Dendritic cell treated with granulocyte-macrophage colony-stimulating factor and Interleukin-4, amounts not matched to agents 40 ng/mL and 50 ng/mL, for 4 days (primary cell): Measurements from ENCODE around the gene TAOK3.
A peak's percentile ranks its signal among the peaks of the same experiment; 100 is the strongest.

Source experiments
- H3K27ac Mint-ChIP-seq: one replicate; pipeline ENCODE4 v1.8.0; 2022; ENCODE audit warnings: mild to moderate bottlenecking, mixed read lengths
- H3K27me3 Mint-ChIP-seq: one replicate; pipeline ENCODE4 v1.8.0; 2022; ENCODE audit warnings: mild to moderate bottlenecking, mixed read lengths
- H3K36me3 Mint-ChIP-seq: one replicate; pipeline ENCODE4 v1.8.0; 2022; ENCODE audit warnings: low read depth, mixed read lengths
- H3K4me1 Mint-ChIP-seq: one replicate; pipeline ENCODE4 v1.8.0; 2022; ENCODE audit warnings: low read depth, mixed read lengths
- H3K4me3 Mint-ChIP-seq: one replicate; pipeline ENCODE4 v1.8.0; 2022; ENCODE audit warnings: mild to moderate bottlenecking, moderate library complexity, mixed read lengths
- H3K9me3 Mint-ChIP-seq: one replicate; pipeline ENCODE4 v1.8.0; 2022; ENCODE audit warnings: mixed read lengths
- intact Hi-C: fragments of 100-400 bp; cut with micrococcal nuclease; formaldehyde crosslinking; loops from one replicate; pipeline ENCODE4 v1.15.0; 2022

The TAOK3 gene

DNA sequence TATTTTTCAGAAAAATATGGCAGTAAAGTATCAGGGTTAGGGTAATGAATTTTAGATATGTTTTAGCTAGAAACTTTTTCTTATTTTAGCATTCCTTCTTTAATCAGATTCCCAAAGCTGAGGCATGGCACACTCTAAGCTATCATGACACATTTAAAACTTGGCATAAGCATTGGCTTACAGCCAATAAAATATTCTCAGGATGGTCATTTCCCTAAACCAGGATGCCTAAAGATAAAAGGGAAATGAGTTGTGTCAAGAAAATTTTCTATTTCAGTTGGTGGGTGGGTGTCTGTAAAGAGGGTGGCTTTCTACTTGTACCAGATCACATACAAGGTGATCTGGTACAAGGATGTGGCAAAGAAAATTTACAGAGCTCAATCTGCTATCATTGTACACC lies 189.0 kb downstream of the TAOK3 start:
- Mint-ChIP-seq H3K27me3 (no peaks in the 10 kb centered on the region), H3K27ac (no peak overlapping the region), H3K4me1 (peaks cover 11% of the 10 kb centered on the region), H3K9me3 (no peaks in the 10 kb centered on the region), H3K4me3 (no peak overlapping the region), H3K36me3 (peaks cover 41% of the 10 kb centered on the region)
- intact Hi-C loops = no loop called here

DNA sequence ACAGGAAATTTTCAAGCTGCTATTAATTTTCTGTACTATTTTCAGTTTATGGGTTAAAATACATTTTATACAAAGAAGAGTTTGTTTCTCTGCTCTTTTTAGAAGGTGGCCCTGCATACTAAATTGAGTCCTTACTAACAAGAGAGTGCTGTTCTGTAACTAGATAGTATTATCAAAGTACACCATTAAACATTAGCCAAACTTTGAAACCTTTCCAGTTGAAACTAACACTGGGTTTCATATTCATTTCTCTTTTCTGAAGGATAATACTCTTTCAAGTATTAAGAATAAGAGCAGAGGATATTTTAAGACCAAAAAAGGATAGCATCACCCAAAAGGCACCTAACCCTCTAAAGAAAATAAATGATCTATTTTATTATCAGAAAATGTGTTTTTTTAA lies 189.6 kb downstream of the TAOK3 start:
- no peak overlapping the region for H3K27ac Mint-ChIP-seq
- intact Hi-C loops = no loop called here
- peaks cover 42% of the 10 kb centered on the region for H3K36me3 Mint-ChIP-seq
- H3K4me3 Mint-ChIP-seq = no peak overlapping the region
- H3K4me1 Mint-ChIP-seq = peaks cover 11% of the 10 kb centered on the region
- H3K27me3 Mint-ChIP-seq = no peaks in the 10 kb centered on the region
- H3K9me3 Mint-ChIP-seq = no peaks in the 10 kb centered on the region

DNA sequence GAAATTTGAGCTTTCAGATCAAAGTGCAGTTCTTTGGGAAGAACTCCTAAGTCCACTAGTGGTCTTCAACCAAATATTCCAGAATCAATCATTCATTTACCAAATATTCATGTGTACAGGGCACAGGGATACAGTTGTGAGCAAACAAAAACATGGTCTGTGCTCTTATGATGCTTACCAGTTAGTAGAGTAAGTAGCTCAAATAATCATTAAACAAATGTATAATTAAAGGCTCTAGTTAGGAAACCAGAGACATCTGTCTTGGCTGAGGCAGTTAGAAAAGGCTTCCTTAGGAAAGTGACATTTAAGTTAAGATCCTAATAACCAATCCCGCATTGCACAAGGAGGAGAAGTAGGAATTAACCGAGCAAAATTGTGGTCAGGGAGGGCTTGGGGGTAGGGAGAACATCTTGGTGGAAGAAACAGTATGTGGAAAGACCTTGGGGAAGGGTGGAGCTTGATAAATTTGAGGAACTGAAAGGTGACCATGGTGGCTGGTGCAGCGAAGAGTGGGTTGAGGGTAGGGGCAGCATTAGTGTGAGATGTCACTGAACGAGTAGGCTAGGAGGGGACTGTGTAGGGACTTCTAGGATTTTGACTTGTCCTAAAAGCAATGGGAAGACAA lies 196.8 kb downstream of the TAOK3 start:
- H3K27me3 Mint-ChIP-seq = no peaks in the 10 kb centered on the region
- H3K4me1 Mint-ChIP-seq = peaks cover 42% of the 10 kb centered on the region
- H3K36me3 Mint-ChIP-seq = peaks cover 78% of the 10 kb centered on the region
- intact Hi-C loops = loop anchor here (1.0 kb wide), 1 partner anchor 9 kb away; no protein-coding TSS in a partner anchor
- peak overlapping the region; percentile 53 for H3K27ac Mint-ChIP-seq
- no peak overlapping the region for H3K4me3 Mint-ChIP-seq
- H3K9me3 Mint-ChIP-seq = no peaks in the 10 kb centered on the region

DNA sequence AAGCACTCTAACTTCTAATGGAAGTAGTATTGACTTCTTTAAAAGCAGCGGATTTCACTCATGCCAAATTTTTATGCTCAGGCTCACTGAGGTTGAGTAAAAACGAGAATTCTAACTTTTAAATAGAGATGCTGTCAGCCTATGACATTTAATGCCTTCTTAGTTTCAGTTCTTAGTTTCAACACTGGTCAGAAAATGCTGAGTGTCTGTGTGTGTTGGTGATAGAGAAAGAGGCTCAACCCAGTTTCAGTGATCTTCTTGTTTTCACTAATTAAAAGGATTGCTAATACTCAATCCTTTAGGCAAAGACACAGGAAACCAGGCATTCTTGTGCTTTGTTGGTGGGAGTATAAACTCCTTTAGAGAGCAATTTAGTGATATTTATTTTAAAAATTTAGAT lies 205.8 kb downstream of the TAOK3 start:
- Mint-ChIP-seq H3K27me3 (no peaks in the 10 kb centered on the region), H3K9me3 (peaks cover 18% of the 10 kb centered on the region), H3K27ac (peak overlapping the region; percentile 52), H3K4me1 (peaks cover 52% of the 10 kb centered on the region), H3K4me3 (peak overlapping the region; percentile 13), H3K36me3 (peaks cover 55% of the 10 kb centered on the region)
- intact Hi-C loops = loop anchor here (1.0 to 5.0 kb wide), 2 partner anchors 9 to 70 kb away; no protein-coding TSS in a partner anchor

DNA sequence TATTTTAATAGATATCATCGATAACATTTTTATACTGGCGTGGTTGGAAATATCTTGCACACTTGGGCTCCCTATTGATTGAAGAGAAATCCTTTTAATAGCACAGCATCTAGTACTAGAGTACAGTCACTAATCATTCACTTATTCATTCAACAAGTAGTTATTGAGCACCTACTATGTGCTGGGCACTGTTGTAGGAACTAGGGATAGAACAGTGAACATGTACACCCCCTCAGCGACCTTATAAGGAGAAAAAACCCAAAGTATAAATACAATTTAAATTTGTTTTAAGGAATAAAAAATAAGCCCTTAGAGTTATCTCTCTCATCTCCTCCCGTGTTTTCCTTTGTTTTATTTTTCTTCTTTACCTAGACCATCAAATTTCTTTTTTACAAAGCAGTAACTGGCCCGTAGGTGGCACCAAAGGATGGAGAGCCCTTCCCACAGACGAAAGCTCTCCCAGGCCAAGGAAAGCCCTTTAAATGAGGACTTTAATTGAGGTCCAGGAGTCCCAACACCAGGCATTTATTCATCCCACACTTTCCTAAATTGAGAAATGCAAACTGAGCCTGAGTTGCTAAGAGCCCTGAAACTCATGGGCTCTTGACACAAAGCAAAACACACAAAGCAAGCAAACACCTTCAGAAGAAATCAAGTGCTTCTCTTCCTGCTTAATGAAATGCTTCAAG lies 207.8 kb downstream of the TAOK3 start:
- no peak overlapping the region for H3K27ac Mint-ChIP-seq
- peaks cover 35% of the 10 kb centered on the region for H3K36me3 Mint-ChIP-seq

DNA sequence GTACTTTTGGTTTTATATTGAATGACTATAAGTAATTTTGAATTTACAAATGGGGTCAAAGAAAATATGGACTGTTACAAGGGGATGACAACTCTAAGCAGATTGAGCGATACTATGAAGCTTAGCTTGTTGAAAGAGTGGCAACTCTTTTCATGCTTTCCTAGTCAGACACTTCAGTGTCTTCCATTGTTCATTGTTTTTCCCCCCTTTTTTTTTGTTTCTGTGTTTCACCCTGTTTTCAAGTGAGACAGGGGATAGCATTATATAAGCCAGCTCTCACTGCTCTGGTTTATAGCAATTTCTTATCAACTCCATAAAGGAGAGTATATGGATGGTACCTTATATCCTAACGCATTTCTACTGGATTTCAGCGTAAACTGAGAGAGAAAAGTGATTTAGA lies 212.2 kb downstream of the TAOK3 start:
- peaks cover 20% of the 10 kb centered on the region for H3K4me1 Mint-ChIP-seq

More for the DNA sequence above, 207.8 kb downstream of the TAOK3 start:
- peaks cover 13% of the 10 kb centered on the region for H3K9me3 Mint-ChIP-seq
- no peak overlapping the region for H3K4me3 Mint-ChIP-seq
- intact Hi-C loops = loop anchor here (5.0 kb wide), 1 partner anchor 72 kb away; no protein-coding TSS in a partner anchor
- peaks cover 34% of the 10 kb centered on the region for H3K4me1 Mint-ChIP-seq
- H3K27me3 Mint-ChIP-seq = no peaks in the 10 kb centered on the region

DNA sequence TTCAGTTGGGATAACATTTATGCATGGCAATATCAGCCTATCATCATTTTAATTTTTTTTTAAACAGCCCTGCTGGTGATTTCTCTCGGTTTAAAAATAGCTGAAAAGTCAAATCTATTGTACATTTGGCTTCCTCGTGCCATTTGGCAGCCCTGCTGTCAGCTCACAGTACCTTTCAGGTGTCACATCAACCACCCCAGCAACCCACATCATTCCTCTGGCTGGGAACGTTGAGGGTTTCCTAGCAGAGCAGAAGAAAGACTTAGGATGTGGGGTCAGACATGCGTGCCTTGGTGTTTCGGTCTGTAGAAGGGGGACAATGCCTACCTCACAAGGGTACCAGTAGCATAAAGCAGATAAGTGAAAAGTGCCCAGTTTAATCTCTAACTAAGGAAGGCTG lies 221.0 kb downstream of the TAOK3 start:
- no peak overlapping the region for H3K4me3 Mint-ChIP-seq
- peaks cover 53% of the 10 kb centered on the region for H3K36me3 Mint-ChIP-seq
- no peaks in the 10 kb centered on the region for H3K4me1 Mint-ChIP-seq
- no peaks in the 10 kb centered on the region for H3K27me3 Mint-ChIP-seq
- H3K9me3 Mint-ChIP-seq = no peaks in the 10 kb centered on the region
- H3K27ac Mint-ChIP-seq = no peak overlapping the region
- intact Hi-C loops = no loop called here

More for the DNA sequence above, 212.2 kb downstream of the TAOK3 start:
- peaks cover 8% of the 10 kb centered on the region for H3K36me3 Mint-ChIP-seq
- intact Hi-C loops = no loop called here
- H3K4me3 Mint-ChIP-seq = no peak overlapping the region
- no peaks in the 10 kb centered on the region for H3K27me3 Mint-ChIP-seq
- no peaks in the 10 kb centered on the region for H3K9me3 Mint-ChIP-seq
- no peak overlapping the region for H3K27ac Mint-ChIP-seq

DNA sequence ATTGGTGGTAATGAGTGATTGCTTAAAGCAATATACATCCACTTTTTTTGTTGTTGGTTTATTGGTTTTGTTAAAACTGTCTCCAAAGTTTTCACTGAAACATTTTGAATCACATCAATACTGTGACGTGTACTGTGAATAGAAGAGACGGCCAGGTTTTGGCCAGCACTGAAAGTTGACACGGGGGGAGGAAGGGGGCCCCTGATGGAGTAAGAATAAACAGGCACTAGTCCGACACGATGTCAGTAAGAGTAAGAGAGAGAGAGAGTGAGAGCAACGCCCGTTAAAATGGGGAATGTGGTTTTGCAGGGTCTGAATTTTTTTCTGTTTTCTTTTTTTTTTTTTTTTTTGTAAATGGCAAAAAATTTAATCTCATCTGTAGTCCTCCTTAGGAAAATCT lies 222.1 kb downstream of the TAOK3 start:
- Mint-ChIP-seq H3K4me1 (no peaks in the 10 kb centered on the region), H3K9me3 (no peaks in the 10 kb centered on the region), H3K4me3 (no peak overlapping the region), H3K27ac (peak overlapping the region; percentile 7), H3K36me3 (peaks cover 62% of the 10 kb centered on the region), H3K27me3 (no peaks in the 10 kb centered on the region)
- intact Hi-C loops = no loop called here

DNA sequence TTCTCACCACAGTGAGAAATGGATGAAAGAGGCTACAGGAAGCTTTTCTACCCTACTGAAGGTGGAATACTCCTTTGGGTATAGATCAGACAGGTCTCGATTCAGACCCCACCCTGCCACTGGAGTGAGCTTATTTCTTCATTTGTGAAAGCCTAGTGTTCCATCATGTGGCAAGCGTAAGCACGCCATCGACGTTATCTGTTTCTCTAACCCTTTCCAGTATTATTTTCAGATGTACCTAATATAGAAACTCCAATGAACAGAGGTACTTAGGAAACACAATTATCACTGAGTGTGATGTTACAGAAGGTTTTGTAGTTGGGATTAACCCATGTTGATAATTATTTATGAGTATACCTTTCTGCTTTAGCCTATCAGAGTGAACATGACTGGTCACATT lies 224.4 kb downstream of the TAOK3 start:
- Mint-ChIP-seq H3K9me3 (no peaks in the 10 kb centered on the region), H3K36me3 (peaks cover 86% of the 10 kb centered on the region), H3K4me1 (peaks cover 6% of the 10 kb centered on the region), H3K27ac (no peak overlapping the region), H3K4me3 (no peak overlapping the region), H3K27me3 (no peaks in the 10 kb centered on the region)
- intact Hi-C loops = no loop called here

DNA sequence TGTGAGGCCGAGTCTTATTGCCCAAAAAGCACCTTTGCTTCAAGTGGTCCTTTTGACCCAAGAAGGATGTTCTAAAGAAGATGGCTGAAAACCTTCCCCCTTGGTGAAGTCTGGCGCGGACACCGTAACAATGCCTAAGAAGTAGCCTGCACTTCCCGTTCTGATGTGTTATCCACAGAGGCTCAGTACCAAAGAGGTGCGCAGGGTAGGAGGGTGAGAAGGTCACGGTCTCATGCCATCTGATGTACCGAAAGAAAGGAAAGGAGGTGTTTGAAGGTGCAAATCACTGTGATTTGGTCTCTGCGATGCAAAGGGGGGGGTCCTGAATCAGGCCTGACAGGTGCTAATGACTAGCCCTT lies 226.9 kb downstream of the TAOK3 start:
- H3K4me1 Mint-ChIP-seq = peaks cover 6% of the 10 kb centered on the region
- intact Hi-C loops = no loop called here
- peak overlapping the region; percentile 15 for H3K27ac Mint-ChIP-seq
- peaks cover 92% of the 10 kb centered on the region for H3K36me3 Mint-ChIP-seq
- H3K27me3 Mint-ChIP-seq = no peaks in the 10 kb centered on the region
- no peaks in the 10 kb centered on the region for H3K9me3 Mint-ChIP-seq
- H3K4me3 Mint-ChIP-seq = no peak overlapping the region

DNA sequence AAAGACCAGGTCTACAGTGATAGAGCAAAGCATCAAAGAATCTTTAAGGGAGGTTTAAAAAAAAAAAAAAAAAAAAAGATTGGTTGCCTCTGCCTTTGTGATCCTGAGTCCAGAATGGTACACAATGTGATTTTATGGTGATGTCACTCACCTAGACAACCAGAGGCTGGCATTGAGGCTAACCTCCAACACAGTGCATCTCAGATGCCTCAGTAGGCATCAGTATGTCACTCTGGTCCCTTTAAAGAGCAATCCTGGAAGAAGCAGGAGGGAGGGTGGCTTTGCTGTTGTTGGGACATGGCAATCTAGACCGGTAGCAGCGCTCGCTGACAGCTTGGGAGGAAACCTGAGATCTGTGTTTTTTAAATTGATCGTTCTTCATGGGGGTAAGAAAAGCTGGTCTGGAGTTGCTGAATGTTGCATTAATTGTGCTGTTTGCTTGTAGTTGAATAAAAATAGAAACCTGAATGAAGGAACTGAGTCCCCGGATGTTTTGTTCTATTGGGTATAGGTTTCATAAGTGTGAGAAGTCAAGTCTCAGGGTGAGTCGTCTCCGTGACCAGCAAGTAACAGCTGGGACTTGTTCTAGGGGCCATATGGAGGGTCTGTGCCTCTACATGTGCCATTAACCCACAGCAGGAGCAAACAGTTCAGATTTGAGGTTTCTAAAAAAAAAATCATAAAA lies 227.5 kb downstream of the TAOK3 start:
- intact Hi-C loops = no loop called here
- H3K36me3 Mint-ChIP-seq = peaks cover 92% of the 10 kb centered on the region
- H3K27me3 Mint-ChIP-seq = no peaks in the 10 kb centered on the region
- H3K27ac Mint-ChIP-seq = peak overlapping the region; percentile 15
- H3K9me3 Mint-ChIP-seq = no peaks in the 10 kb centered on the region
- H3K4me3 Mint-ChIP-seq = no peak overlapping the region
- H3K4me1 Mint-ChIP-seq = peaks cover 6% of the 10 kb centered on the region

DNA sequence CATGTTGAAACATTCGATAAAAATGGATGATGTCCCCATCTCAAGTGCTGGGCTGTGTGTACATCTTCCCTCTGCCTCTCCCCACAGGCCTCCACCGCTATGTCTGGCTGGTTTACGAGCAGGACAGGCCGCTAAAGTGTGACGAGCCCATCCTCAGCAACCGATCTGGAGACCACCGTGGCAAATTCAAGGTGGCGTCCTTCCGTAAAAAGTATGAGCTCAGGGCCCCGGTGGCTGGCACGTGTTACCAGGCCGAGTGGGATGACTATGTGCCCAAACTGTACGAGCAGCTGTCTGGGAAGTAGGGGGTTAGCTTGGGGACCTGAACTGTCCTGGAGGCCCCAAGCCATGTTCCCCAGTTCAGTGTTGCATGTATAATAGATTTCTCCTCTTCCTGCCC lies 228.2 kb downstream of the TAOK3 start:
- Mint-ChIP-seq H3K36me3 (peaks cover 92% of the 10 kb centered on the region), H3K9me3 (no peaks in the 10 kb centered on the region), H3K27me3 (no peaks in the 10 kb centered on the region), H3K4me3 (no peak overlapping the region), H3K27ac (no peak overlapping the region), H3K4me1 (peaks cover 6% of the 10 kb centered on the region)
- intact Hi-C loops = no loop called here

DNA sequence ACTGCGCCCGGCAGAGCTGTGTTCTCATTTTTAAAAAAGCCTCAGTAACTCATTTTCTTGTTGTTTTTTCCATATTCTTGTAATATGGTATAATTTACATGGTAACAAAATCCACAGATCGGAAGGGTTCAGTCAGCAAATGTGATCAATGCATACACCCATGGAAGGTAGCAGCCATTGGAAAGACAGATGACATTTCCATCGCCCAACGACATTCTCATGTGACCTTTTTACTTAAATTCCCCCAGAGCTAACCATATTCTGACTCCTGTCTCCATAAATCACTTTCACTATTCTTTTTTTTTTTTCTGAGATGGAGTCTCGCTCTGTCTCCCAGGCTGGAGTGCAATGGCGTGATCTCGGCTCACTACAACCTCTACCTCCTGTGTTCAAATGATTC lies 231.9 kb downstream of the TAOK3 start:
- H3K27me3 Mint-ChIP-seq = no peaks in the 10 kb centered on the region
- H3K36me3 Mint-ChIP-seq = peaks cover 91% of the 10 kb centered on the region
- no peak overlapping the region for H3K4me3 Mint-ChIP-seq
- peaks cover 22% of the 10 kb centered on the region for H3K4me1 Mint-ChIP-seq
- H3K9me3 Mint-ChIP-seq = no peaks in the 10 kb centered on the region
- H3K27ac Mint-ChIP-seq = no peak overlapping the region
- intact Hi-C loops = no loop called here

DNA sequence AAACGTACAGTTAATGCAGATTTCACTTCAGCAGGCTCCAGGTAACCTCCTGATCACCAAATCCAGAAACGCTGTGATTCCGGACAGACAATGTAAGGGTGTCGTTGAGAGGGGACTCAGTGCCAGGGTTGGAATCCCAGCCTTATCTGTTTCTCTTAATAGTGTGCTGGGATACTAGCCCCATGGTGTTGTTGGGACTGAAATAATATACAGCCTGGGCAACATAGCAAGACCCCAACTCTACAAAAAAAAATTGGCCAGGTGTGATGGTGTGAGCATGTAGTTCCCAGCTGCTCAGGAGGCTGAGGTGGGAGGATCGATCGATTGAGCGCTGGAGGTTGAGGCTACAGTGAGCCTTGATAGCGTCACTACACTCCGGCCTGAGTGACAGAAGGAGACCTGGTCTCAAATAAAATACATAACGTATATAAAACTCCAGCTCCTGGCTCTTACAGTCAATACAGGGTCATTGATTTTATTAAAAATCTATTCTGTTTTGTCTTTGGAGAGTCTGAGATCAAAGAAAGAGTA lies 235.5 kb downstream of the TAOK3 start:
- peaks cover 21% of the 10 kb centered on the region for H3K4me1 Mint-ChIP-seq
- H3K36me3 Mint-ChIP-seq = peaks cover 59% of the 10 kb centered on the region
- intact Hi-C loops = loop anchor here (2.0 to 5.0 kb wide), 2 partner anchors 76 to 120 kb away; partner anchors contain the start of genes RFC5 and WSB2
- peak overlapping the region; percentile 88 for H3K4me3 Mint-ChIP-seq
- H3K27ac Mint-ChIP-seq = peak overlapping the region; percentile 83
- no peaks in the 10 kb centered on the region for H3K9me3 Mint-ChIP-seq
- H3K27me3 Mint-ChIP-seq = no peaks in the 10 kb centered on the region
